Heart left ventricle (tissue), 13 donors: ENCODE data around the gene SDF2L1.

Source experiments
- CTCF ChIP-seq, 12 donors: fragments of 200-600 bp; sonication (generic) in 4 of 12; IDR thresholded peaks; one replicate each; pipeline versions ENCODE4 v1.5.0 to v1.8.0; 2018 to 2022; ENCODE audit warnings: antibody characterized with exemption in 12 of 12, mild to moderate bottlenecking in 5 of 12
- POLR2A ChIP-seq, 2 donors: fragments of 450-650 bp; IDR thresholded peaks; one replicate each; pipeline ENCODE4 v1.6.1; 2017; ENCODE audit warnings: antibody characterized with exemption in 2 of 2, mild to moderate bottlenecking in 2 of 2, moderate library complexity in 2 of 2
- donor health status: ischemic (EF 13 %, LVEDD 7.1; RV severe dilation, severe dysfunction).
- donor health status: DM: no; HTN: yes; CAD: no.
- donor health status: DM: no; HTN: no; CAD: no.
- donor health status: ischemic (EF 25% LVEDD 6.9; RV normal size, moderate dysfunction).
- donor health status: ischemic (EF 25% LVEDD 5.7; RV mildly dilated, moderate dysfunction).
- donor health status: ischemic (EF 35%, LVEDD 5.7; RV mildly dilated, moderate dysfunction).
- donor health status: nonischemic (EF 11% LVEDD 7.7; RV severe dilation, severe dysfunction).
- donor health status: DM: yes; HTN: yes; CAD: no.
- donor health status: PGD.
- donor health status: ischemic (EF 29% LVEDD 5.4; RV normal size, mild dysfunction).
- donor health status: nonischemic (EF 23%, LVEDD 6.1; RV moderate dilation, normal function).

- TF ChIP-seq CTCF (IDR thresholded peaks at IDR 0.05) (no peak), POLR2A (IDR thresholded peaks at IDR 0.05) (no peak)
These were observed 9.7 kb upstream of the SDF2L1 start, which contains the start of gene CCDC116 for GRCh38 chr22:21632237-21632895.
